Ovary (tissue), 3 donors: ENCODE measurements around the gene TRIM44.

Source experiments
- CTCF ChIP-seq, 3 donors: fragments of 450-650 bp in 2 of 3; fragments of 200-600 bp in 1 of 3; IDR thresholded peaks; one replicate each; pipeline versions ENCODE4 v1.5.1 to v1.8.0; 2016 to 2022; ENCODE audit warnings: antibody characterized with exemption in 3 of 3, mild to moderate bottlenecking in 1 of 3
- POLR2A ChIP-seq: fragments of 450-650 bp; IDR thresholded peaks from one replicate; pipeline ENCODE4 v1.6.1; 2017; ENCODE audit warnings: antibody characterized with exemption, mild to moderate bottlenecking, moderate library complexity
- donor health status: DM: no; HTN: no; CAD: no.

GRCh38 chr11:35639591-35640179 lies 22.9 kb upstream of the TRIM44 start:
- TF ChIP-seq CTCF (IDR thresholded peaks at IDR 0.05) (no peak), POLR2A (no peak)
